ENCODE data around the gene POC1A. TPM values are rescaled to one million over a fixed set of nuclear protein-coding genes. Genes with fewer than 3 reads are reported as not detected.

Gene POC1A
- total and polyA plus RNA-seq, 9 of the 15 experiments (the other 6 are each of a cell fraction or from before 2014, with no cell fraction given) = 7.2 to 17.5 (median 12.1) TPM

DNA sequence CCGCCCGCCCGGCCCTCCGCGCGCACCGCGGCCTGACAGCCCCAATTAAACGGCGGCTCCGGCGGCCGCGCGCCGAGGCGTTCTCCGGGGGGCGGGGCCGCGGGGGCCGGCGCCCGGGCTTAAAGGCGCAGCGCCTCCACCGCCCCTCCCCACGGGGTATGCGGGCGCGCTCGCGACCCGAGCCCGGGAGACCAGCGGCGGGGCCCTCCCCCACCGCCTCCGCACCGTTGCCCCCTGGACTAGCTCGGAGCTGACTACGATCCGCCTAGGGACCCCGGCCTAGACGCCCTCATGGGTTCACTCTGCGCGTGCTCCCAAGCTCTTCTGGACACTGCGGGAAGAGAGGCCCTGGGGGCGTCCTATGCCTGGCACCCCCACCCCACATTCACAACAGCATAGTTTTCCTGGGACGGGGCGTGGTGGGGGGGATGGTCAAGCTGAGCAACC is 97.7 kb downstream of the POC1A start, which contains the start of gene DUSP7 (continued):
- TF ChIP-seq, protein P1, sequence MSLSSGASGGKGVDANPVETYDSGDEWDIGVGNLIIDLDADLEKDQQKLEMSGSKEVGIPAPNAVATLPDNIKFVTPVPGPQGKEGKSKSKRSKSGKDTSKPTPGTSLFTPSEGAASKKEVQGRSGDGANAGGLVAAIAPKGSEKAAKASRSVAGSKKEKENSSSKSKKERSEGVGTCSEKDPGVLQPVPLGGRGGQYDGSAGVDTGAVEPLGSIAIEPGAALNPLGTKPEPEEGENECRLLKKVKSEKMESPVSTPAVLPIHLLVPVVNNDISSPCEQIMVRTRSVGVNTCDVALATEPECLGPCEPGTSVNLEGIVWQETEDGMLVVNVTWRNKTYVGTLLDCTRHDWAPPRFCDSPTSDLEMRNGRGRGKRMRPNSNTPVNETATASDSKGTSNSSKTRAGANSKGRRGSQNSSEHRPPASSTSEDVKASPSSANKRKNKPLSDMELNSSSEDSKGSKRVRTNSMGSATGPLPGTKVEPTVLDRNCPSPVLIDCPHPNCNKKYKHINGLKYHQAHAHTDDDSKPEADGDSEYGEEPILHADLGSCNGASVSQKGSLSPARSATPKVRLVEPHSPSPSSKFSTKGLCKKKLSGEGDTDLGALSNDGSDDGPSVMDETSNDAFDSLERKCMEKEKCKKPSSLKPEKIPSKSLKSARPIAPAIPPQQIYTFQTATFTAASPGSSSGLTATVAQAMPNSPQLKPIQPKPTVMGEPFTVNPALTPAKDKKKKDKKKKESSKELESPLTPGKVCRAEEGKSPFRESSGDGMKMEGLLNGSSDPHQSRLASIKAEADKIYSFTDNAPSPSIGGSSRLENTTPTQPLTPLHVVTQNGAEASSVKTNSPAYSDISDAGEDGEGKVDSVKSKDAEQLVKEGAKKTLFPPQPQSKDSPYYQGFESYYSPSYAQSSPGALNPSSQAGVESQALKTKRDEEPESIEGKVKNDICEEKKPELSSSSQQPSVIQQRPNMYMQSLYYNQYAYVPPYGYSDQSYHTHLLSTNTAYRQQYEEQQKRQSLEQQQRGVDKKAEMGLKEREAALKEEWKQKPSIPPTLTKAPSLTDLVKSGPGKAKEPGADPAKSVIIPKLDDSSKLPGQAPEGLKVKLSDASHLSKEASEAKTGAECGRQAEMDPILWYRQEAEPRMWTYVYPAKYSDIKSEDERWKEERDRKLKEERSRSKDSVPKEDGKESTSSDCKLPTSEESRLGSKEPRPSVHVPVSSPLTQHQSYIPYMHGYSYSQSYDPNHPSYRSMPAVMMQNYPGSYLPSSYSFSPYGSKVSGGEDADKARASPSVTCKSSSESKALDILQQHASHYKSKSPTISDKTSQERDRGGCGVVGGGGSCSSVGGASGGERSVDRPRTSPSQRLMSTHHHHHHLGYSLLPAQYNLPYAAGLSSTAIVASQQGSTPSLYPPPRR (CRISPR knock-in tag; IDR thresholded peaks at IDR 0.05; ENCODE audit: borderline replicate concordance) = no peak
- TF ChIP-seq LCOR (CRISPR knock-in tag; IDR thresholded peaks at IDR 0.05) (no peak), CREBBP (IDR thresholded peaks at IDR 0.05; ENCODE audit: low read depth, low read length) (no peak), KLF13 (tag; IDR thresholded peaks at IDR 0.05; ENCODE audit: borderline replicate concordance, low read depth) (peak; percentile 47; the same call in 1 of the 2 replicates), NONO (IDR thresholded peaks at IDR 0.05; ENCODE audit: low read depth in 2 of 2, low read length in 1 of 2) (peak in 1 of 2 experiments; percentile 57; a peak in 1 of 4 replicates), ZC3H4 (CRISPR knock-in tag; IDR thresholded peaks at IDR 0.05; ENCODE audit: borderline replicate concordance) (no peak), MYC (IDR thresholded peaks at IDR 0.05; ENCODE audit: low read depth, low read length) (0 out of 2 replicates have a peak, but pooled peaks have one; percentile 23), MYC (CRISPR knock-in tag; IDR thresholded peaks at IDR 0.05; ENCODE audit: borderline replicate concordance, low read depth) (no peak), ETV1 (tag; conservative IDR thresholded peaks at IDR 0.05; ENCODE audit: low read depth) (no peak), RUNX1 (IDR thresholded peaks at IDR 0.05; ENCODE audit: low read depth) (no peak), KLF6 (CRISPR knock-in tag; IDR thresholded peaks at IDR 0.05; ENCODE audit: borderline replicate concordance) (no peak), RBM17 (IDR thresholded peaks at IDR 0.05; ENCODE audit: borderline replicate concordance, low read depth, low read length) (no peak), CXXC5 (CRISPR knock-in tag; IDR thresholded peaks at IDR 0.05) (peak; percentile 20), NCOA2 (IDR thresholded peaks at IDR 0.05; ENCODE audit: partially characterized antibody in 2 of 2) (no peak), MXI1 (IDR thresholded peaks at IDR 0.05; ENCODE audit: low read depth, low read length) (no peak), SMARCA5 (IDR thresholded peaks at IDR 0.05) (no peak)
- TF ChIP-seq, protein P2, sequence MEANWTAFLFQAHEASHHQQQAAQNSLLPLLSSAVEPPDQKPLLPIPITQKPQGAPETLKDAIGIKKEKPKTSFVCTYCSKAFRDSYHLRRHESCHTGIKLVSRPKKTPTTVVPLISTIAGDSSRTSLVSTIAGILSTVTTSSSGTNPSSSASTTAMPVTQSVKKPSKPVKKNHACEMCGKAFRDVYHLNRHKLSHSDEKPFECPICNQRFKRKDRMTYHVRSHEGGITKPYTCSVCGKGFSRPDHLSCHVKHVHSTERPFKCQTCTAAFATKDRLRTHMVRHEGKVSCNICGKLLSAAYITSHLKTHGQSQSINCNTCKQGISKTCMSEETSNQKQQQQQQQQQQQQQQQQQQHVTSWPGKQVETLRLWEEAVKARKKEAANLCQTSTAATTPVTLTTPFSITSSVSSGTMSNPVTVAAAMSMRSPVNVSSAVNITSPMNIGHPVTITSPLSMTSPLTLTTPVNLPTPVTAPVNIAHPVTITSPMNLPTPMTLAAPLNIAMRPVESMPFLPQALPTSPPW (CRISPR knock-in tag; IDR thresholded peaks at IDR 0.05) = peak; percentile 85
- TF ChIP-seq, protein P3, sequence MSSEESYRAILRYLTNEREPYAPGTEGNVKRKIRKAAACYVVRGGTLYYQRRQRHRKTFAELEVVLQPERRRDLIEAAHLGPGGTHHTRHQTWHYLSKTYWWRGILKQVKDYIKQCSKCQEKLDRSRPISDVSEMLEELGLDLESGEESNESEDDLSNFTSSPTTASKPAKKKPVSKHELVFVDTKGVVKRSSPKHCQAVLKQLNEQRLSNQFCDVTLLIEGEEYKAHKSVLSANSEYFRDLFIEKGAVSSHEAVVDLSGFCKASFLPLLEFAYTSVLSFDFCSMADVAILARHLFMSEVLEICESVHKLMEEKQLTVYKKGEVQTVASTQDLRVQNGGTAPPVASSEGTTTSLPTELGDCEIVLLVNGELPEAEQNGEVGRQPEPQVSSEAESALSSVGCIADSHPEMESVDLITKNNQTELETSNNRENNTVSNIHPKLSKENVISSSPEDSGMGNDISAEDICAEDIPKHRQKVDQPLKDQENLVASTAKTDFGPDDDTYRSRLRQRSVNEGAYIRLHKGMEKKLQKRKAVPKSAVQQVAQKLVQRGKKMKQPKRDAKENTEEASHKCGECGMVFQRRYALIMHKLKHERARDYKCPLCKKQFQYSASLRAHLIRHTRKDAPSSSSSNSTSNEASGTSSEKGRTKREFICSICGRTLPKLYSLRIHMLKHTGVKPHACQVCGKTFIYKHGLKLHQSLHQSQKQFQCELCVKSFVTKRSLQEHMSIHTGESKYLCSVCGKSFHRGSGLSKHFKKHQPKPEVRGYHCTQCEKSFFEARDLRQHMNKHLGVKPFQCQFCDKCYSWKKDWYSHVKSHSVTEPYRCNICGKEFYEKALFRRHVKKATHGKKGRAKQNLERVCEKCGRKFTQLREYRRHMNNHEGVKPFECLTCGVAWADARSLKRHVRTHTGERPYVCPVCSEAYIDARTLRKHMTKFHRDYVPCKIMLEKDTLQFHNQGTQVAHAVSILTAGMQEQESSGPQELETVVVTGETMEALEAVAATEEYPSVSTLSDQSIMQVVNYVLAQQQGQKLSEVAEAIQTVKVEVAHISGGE (CRISPR knock-in tag; IDR thresholded peaks at IDR 0.05) = 0 out of 6 replicates have a peak, but pooled peaks of 1 of the 3 experiments have one; percentile 11

All from K562 (cell line).